Measurements from ENCODE around the gene POFUT2.

POFUT2 gene

GRCh38 chr21:45266518-45267389 is 20.9 kb downstream of the POFUT2 start:
- Histone ChIP-seq H3K4me1 (ENCODE audit: control insufficient read depth, low read depth, low read length) (no peaks in the 10 kb centered on the region), H3K9ac (ENCODE audit: low read length) (no peak overlapping the region), H2BK120ac (ENCODE audit: low read depth, low read length) (no peak overlapping the region), H3K56ac (ENCODE audit: low read length) (no peak overlapping the region), H3K27me3 (ENCODE audit: insufficient read depth, low read length, poor library complexity) (no peaks in the 10 kb centered on the region), H3K4ac (ENCODE audit: low read depth, low read length) (no peak overlapping the region), H3K27ac (ENCODE audit: low read depth, low read length) (no peak overlapping the region), H3K4me2 (ENCODE audit: low read length) (no peak overlapping the region), H3K23ac (ENCODE audit: low read length) (no peak overlapping the region), H4K5ac (ENCODE audit: low read length) (no peak overlapping the region), H4K8ac (ENCODE audit: low read depth, low read length) (no peak overlapping the region), H3K18ac (ENCODE audit: low read length) (no peak overlapping the region), H3K79me2 (ENCODE audit: control insufficient read depth, insufficient read depth, low read length) (no peaks in the 10 kb centered on the region), H2AK5ac (ENCODE audit: low read length) (no peak overlapping the region), H3K79me1 (ENCODE audit: low read length) (no peaks in the 10 kb centered on the region), H3K36me3 (ENCODE audit: control insufficient read depth, insufficient read depth, low read length) (peaks cover 15% of the 10 kb centered on the region), H3K4me3 (ENCODE audit: low read length) (no peak overlapping the region), H2BK15ac (replicated peaks; ENCODE audit: low read depth) (no peak overlapping the region), H2BK5ac (ENCODE audit: low read length) (no peak overlapping the region)
- DNase-seq = no peak
- WGBS (ENCODE audit: extremely low coverage, insufficient coverage, low lambda C conversion rate) = no CpG with 5 or more reads among the region's 41 CpGs

DNA sequence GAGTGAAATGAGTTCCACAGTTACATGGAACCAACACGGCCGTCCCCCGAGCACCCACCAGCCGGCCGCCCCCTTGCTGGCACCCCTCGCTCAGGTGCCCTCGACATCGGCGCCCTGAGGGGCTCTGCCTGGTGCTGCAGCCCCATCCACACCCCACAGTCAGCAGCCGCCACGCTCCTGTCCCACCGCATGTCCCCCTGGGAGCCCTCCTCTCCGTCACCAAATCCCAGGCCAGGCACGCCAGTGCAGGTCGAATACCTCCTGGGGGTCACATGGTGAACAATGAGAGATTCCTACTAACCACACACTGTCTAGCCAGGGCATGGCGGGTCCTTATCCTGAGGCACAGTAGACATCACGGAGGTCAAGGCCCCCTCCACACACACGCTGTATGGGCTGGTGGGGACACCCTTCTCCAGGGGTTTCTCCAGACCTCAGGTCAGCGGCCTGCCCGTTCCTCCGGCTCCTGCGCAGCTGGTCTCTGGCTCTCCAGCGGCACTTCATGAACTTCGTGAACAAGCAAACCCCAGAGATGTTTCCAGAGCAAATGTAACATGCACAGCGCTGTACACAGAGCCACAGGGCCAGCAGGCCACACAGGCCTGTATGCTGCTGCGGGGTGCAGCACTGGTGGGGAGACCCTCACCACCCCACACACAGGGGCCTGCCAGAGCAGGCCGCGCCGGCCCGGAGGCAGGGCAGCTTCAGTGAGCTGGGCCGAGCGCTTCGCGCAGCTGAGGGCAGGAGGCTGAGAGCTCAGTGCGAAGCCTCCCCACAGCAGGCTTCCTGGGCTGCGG is 21.8 kb downstream of the POFUT2 start:
- Histone ChIP-seq H2BK5ac (ENCODE audit: low read length) (no peak overlapping the region), H2AK5ac (ENCODE audit: low read length) (no peak overlapping the region), H3K18ac (ENCODE audit: low read length) (no peak overlapping the region), H3K4ac (ENCODE audit: low read depth, low read length) (no peak overlapping the region), H2BK15ac (replicated peaks; ENCODE audit: low read depth) (no peak overlapping the region), H4K8ac (ENCODE audit: low read depth, low read length) (no peak overlapping the region), H2BK120ac (ENCODE audit: low read depth, low read length) (no peak overlapping the region), H3K27me3 (ENCODE audit: insufficient read depth, low read length, poor library complexity) (no peaks in the 10 kb centered on the region), H3K36me3 (ENCODE audit: control insufficient read depth, insufficient read depth, low read length) (peaks cover 15% of the 10 kb centered on the region), H3K79me1 (ENCODE audit: low read length) (no peaks in the 10 kb centered on the region), H4K5ac (ENCODE audit: low read length) (no peak overlapping the region), H3K79me2 (ENCODE audit: control insufficient read depth, insufficient read depth, low read length) (no peaks in the 10 kb centered on the region), H3K27ac (ENCODE audit: low read depth, low read length) (no peak overlapping the region), H3K9ac (ENCODE audit: low read length) (no peak overlapping the region), H3K56ac (ENCODE audit: low read length) (no peak overlapping the region), H3K4me3 (ENCODE audit: low read length) (no peak overlapping the region), H3K4me2 (ENCODE audit: low read length) (no peak overlapping the region), H3K4me1 (ENCODE audit: control insufficient read depth, low read depth, low read length) (no peaks in the 10 kb centered on the region), H3K23ac (ENCODE audit: low read length) (no peak overlapping the region)
- DNase-seq = no peak
- no CpG with 5 or more reads among the region's 36 CpGs for WGBS (ENCODE audit: extremely low coverage, insufficient coverage, low lambda C conversion rate)

GRCh38 chr21:45264912-45265515 is 22.7 kb downstream of the POFUT2 start:
- Histone ChIP-seq H3K4ac (ENCODE audit: low read depth, low read length) (no peak overlapping the region), H3K27ac (ENCODE audit: low read depth, low read length) (no peak overlapping the region), H2BK120ac (ENCODE audit: low read depth, low read length) (no peak overlapping the region), H3K36me3 (ENCODE audit: control insufficient read depth, insufficient read depth, low read length) (peaks cover 13% of the 10 kb centered on the region), H3K56ac (ENCODE audit: low read length) (no peak overlapping the region), H3K79me2 (ENCODE audit: control insufficient read depth, insufficient read depth, low read length) (no peaks in the 10 kb centered on the region), H2BK15ac (replicated peaks; ENCODE audit: low read depth) (no peak overlapping the region), H4K8ac (ENCODE audit: low read depth, low read length) (no peak overlapping the region), H4K5ac (ENCODE audit: low read length) (no peak overlapping the region), H3K18ac (ENCODE audit: low read length) (no peak overlapping the region), H3K4me3 (ENCODE audit: low read length) (no peak overlapping the region), H3K4me1 (ENCODE audit: control insufficient read depth, low read depth, low read length) (no peaks in the 10 kb centered on the region), H3K27me3 (ENCODE audit: insufficient read depth, low read length, poor library complexity) (no peaks in the 10 kb centered on the region), H2AK5ac (ENCODE audit: low read length) (no peak overlapping the region), H3K9ac (ENCODE audit: low read length) (no peak overlapping the region), H3K79me1 (ENCODE audit: low read length) (no peaks in the 10 kb centered on the region), H3K23ac (ENCODE audit: low read length) (no peak overlapping the region), H2BK5ac (ENCODE audit: low read length) (no peak overlapping the region), H3K4me2 (ENCODE audit: low read length) (no peak overlapping the region)
- no CpG with 5 or more reads among the region's 34 CpGs for WGBS (ENCODE audit: extremely low coverage, insufficient coverage, low lambda C conversion rate)
- no peak for DNase-seq

GRCh38 chr21:45264146-45264911 is 23.4 kb downstream of the POFUT2 start:
- Histone ChIP-seq H3K23ac (ENCODE audit: low read length) (no peak overlapping the region), H3K36me3 (ENCODE audit: control insufficient read depth, insufficient read depth, low read length) (peaks cover 9% of the 10 kb centered on the region), H3K18ac (ENCODE audit: low read length) (no peak overlapping the region), H2BK15ac (replicated peaks; ENCODE audit: low read depth) (no peak overlapping the region), H3K4me2 (ENCODE audit: low read length) (no peak overlapping the region), H3K79me2 (ENCODE audit: control insufficient read depth, insufficient read depth, low read length) (no peaks in the 10 kb centered on the region), H4K5ac (ENCODE audit: low read length) (no peak overlapping the region), H2BK120ac (ENCODE audit: low read depth, low read length) (no peak overlapping the region), H3K56ac (ENCODE audit: low read length) (no peak overlapping the region), H3K9ac (ENCODE audit: low read length) (no peak overlapping the region), H3K27ac (ENCODE audit: low read depth, low read length) (no peak overlapping the region), H3K79me1 (ENCODE audit: low read length) (no peaks in the 10 kb centered on the region), H2BK5ac (ENCODE audit: low read length) (no peak overlapping the region), H4K8ac (ENCODE audit: low read depth, low read length) (no peak overlapping the region), H2AK5ac (ENCODE audit: low read length) (no peak overlapping the region), H3K4ac (ENCODE audit: low read depth, low read length) (no peak overlapping the region), H3K4me1 (ENCODE audit: control insufficient read depth, low read depth, low read length) (no peaks in the 10 kb centered on the region), H3K27me3 (ENCODE audit: insufficient read depth, low read length, poor library complexity) (no peaks in the 10 kb centered on the region), H3K4me3 (ENCODE audit: low read length) (no peak overlapping the region)
- DNase-seq = no peak
- no CpG with 5 or more reads among the region's 23 CpGs for WGBS (ENCODE audit: extremely low coverage, insufficient coverage, low lambda C conversion rate)

GRCh38 chr21:45263534-45263933 is 24.2 kb downstream of the POFUT2 start:
- no CpG with 5 or more reads among the region's 6 CpGs for WGBS (ENCODE audit: extremely low coverage, insufficient coverage, low lambda C conversion rate)

More at GRCh38 chr21:45263534-45263933, 24.2 kb downstream of the POFUT2 start:
- Histone ChIP-seq H3K79me2 (ENCODE audit: control insufficient read depth, insufficient read depth, low read length) (no peaks in the 10 kb centered on the region), H3K18ac (ENCODE audit: low read length) (no peak overlapping the region), H2BK120ac (ENCODE audit: low read depth, low read length) (no peak overlapping the region), H3K4me1 (ENCODE audit: control insufficient read depth, low read depth, low read length) (no peaks in the 10 kb centered on the region), H2BK15ac (replicated peaks; ENCODE audit: low read depth) (no peak overlapping the region), H3K27ac (ENCODE audit: low read depth, low read length) (no peak overlapping the region), H4K8ac (ENCODE audit: low read depth, low read length) (no peak overlapping the region), H2BK5ac (ENCODE audit: low read length) (no peak overlapping the region), H4K5ac (ENCODE audit: low read length) (no peak overlapping the region), H3K79me1 (ENCODE audit: low read length) (no peaks in the 10 kb centered on the region), H3K4me3 (ENCODE audit: low read length) (no peak overlapping the region), H3K4ac (ENCODE audit: low read depth, low read length) (no peak overlapping the region), H3K27me3 (ENCODE audit: insufficient read depth, low read length, poor library complexity) (no peaks in the 10 kb centered on the region), H3K23ac (ENCODE audit: low read length) (no peak overlapping the region), H3K36me3 (ENCODE audit: control insufficient read depth, insufficient read depth, low read length) (peaks cover 9% of the 10 kb centered on the region), H3K4me2 (ENCODE audit: low read length) (no peak overlapping the region), H2AK5ac (ENCODE audit: low read length) (no peak overlapping the region), H3K9ac (ENCODE audit: low read length) (no peak overlapping the region), H3K56ac (ENCODE audit: low read length) (no peak overlapping the region)
- no peak for DNase-seq

Data from mesendoderm (in vitro differentiated cells).